Aorta (tissue), 5 donors: ENCODE results near the gene LYRM1. TPM values are rescaled to one million over a fixed set of nuclear protein-coding genes. Genes with fewer than 3 reads are reported as not detected.
A peak's percentile ranks its signal among the peaks of the same experiment; 100 is the strongest.
"Not testable (repeated sequence)": the region's sequence is repeated elsewhere in the genome, so short reads cannot be mapped to it uniquely, and the experiment has no call there.

ENCODE experiments used
- ATAC-seq: fragments of 200-7000 bp; cut with Tn5 transposase; one replicate; pipeline ENCODE4 v1.9.1; 2022; ENCODE audit warnings: moderate library complexity; ENCODE audit not compliant: low FRiP score
- DNase-seq, 2 donors: peaks; one replicate each; pipeline ENCODE4 v3.0.0-alpha.2; 2020
- H3K27ac ChIP-seq, 2 donors: one replicate each; pipeline ENCODE4 v1.5.1; 2013; ENCODE audit warnings: low read length in 2 of 2, mild to moderate bottlenecking in 2 of 2, moderate library complexity in 2 of 2, control low read depth in 1 of 2, inconsistent platforms in 1 of 2, low read depth in 1 of 2
- H3K27me3 ChIP-seq, 2 donors: one replicate each; pipeline ENCODE4 v1.6.1; 2013; ENCODE audit warnings: control low read depth in 1 of 2, low read length in 1 of 2, mild to moderate bottlenecking in 1 of 2, moderate library complexity in 1 of 2; ENCODE audit not compliant: insufficient read depth in 2 of 2, control insufficient read depth in 1 of 2
- H3K36me3 ChIP-seq, 2 donors: one replicate each; pipeline ENCODE4 v1.6.1; 2013; ENCODE audit warnings: control low read depth in 1 of 2, low read length in 1 of 2, mild to moderate bottlenecking in 1 of 2; ENCODE audit not compliant: insufficient read depth in 2 of 2, control insufficient read depth in 1 of 2
- H3K4me1 ChIP-seq, 2 donors: one replicate each; pipeline ENCODE4 v1.6.1; 2013; ENCODE audit warnings: low read length in 2 of 2, control low read depth in 1 of 2, mild to moderate bottlenecking in 1 of 2, moderate library complexity in 1 of 2; ENCODE audit not compliant: insufficient read depth in 2 of 2, control insufficient read depth in 1 of 2
- H3K4me3 ChIP-seq, 2 donors: one replicate each; pipeline ENCODE4 v1.5.1; 2013; ENCODE audit warnings: low read length in 2 of 2, control low read depth in 1 of 2, mild to moderate bottlenecking in 1 of 2
- H3K9me3 ChIP-seq: one replicate; pipeline ENCODE4 v1.6.1; 2013; ENCODE audit warnings: mild to moderate bottlenecking, low read length; ENCODE audit not compliant: control insufficient read depth
- WGBS, 2 donors: extraction: QIAGEN DNeasy Blood & Tissue Kit; methylation state at CpG; one replicate each; pipeline ENCODE4 v1.1.7; 2013; 5-methylcytosine and 5-hydroxymethylcytosine counted together
- intact Hi-C, 2 donors: fragments of 100-400 bp; cut with DNase I; formaldehyde crosslinking; loops; one replicate each; pipeline versions ENCODE4 v1.14.2 to v1.15.0; 2022
- polyA plus RNA-seq, 2 donors: library from polyadenylated mRNA; stranded (reverse); fragments of 200-250 nt; gene quantifications; one replicate each; pipeline ENCODE4 v1.2.3, GENCODE V29; 2013
- total RNA-seq, 2 donors: library from RNA; stranded (reverse); fragmentation: NEBNext Ultra II Directional; extraction: Animal tissue kit (Norgen Biotek cat#: 25700); gene quantifications; one replicate each; pipeline ENCODE4 v1.2.1, GENCODE V29; 2021
- donor health status: healthy with polysubstance abuse.
- donor health status: Bipolar disorder and iron deficiency.
- donor health status: DM: no; HTN: no; CAD: no.
- donor health status: DM: no; HTN: no; CAD: no.
- donor health status: DM: yes; HTN: yes; CAD: no.

Gene LYRM1
- total and polyA plus RNA-seq, 4 donors, result 18.1 to 44.2 (median 25.8) TPM

GRCh38 chr16:20925751-20926150 is 25.2 kb downstream of the LYRM1 start:
- WGBS, 2 donors, result 93 to 96% methylated on average over 1 of the region's 1 CpG
- no peaks in the 10 kb centered on the region for H3K27me3 ChIP-seq
- peaks cover 0 to 2% of the 10 kb centered on the region in 2 donors for H3K36me3 ChIP-seq
- DNase-seq, result no peak
- intact Hi-C loops, result no loop called here
- H3K27ac ChIP-seq, result no peak overlapping the region
- no peak for ATAC-seq
- peaks cover 0 to 2% of the 10 kb centered on the region in 2 donors for H3K4me1 ChIP-seq
- no peaks in the 10 kb centered on the region for H3K9me3 ChIP-seq
- no peak overlapping the region for H3K4me3 ChIP-seq

DNA sequence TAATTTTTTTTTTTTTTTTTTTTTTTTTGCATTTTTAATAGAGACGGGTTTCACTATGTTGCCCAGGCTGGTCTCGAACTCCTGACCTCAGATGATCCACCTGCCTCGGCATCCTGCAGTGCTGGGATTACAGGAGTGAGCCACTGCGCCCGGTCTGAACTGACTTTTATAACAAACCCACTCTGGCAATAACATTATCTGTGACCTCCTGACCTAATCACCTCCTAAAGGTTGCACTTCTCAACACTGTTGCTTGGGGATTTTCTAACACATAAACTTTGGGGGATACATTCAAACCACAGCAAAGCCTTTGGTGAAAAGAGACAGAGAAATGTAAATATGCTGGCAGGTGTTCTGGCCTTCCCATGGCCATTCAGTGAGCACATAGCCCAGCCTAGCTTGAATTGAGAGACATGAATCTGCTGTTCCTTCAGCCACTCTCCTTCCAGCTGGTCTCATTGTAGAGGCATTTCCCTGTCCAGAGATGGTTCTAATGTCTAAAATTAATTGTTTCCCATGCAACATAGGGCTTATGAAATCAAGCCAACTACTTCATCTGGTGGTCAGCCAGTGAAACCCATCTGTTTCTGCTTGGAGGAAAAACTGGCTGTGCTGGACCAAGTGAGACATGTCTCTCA is 28.3 kb downstream of the LYRM1 start:
- 93 to 94% methylated on average over 5 of the region's 5 CpGs for WGBS, 2 donors
- peaks cover 0 to 2% of the 10 kb centered on the region in 2 donors for H3K36me3 ChIP-seq
- H3K27ac ChIP-seq, result no peak overlapping the region
- no peaks in the 10 kb centered on the region for H3K9me3 ChIP-seq
- no peak for ATAC-seq
- H3K4me3 ChIP-seq, result no peak overlapping the region
- no peaks in the 10 kb centered on the region for H3K27me3 ChIP-seq
- intact Hi-C loops, result no loop called here
- no peak for DNase-seq
- peaks cover 0 to 3% of the 10 kb centered on the region in 2 donors for H3K4me1 ChIP-seq

DNA sequence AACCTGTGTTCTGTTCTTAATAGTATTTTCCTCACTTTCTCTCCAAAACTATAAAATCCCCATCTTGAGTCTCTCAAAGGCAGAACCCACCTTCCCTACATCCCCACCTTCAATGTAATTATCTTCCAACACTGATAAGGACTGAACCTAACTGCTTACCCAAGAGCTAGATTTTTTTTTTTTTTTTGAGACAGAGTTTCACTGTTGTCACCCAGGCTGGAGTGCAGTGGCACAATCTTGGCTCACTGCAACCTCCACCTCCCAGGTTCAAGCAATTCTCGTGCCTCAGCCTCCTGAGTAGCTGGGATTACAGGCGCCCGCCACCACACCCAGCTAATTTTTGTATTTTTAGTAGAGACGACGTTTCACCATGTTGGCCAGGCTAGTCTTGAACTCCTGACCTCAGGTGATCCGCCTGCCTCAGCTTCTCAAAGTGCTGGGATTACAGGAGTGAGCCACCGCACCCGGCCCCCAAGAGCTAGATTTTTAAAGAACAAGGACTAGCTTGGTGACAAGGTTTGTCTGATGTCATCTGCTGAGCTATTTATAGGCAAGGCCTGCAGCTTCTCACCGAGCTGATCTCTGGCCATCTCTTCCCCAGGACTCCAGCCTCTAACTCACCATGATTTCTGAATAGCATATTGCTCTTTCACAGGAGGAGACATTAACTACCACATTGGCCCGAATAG is 29.2 kb downstream of the LYRM1 start:
- H3K4me1 ChIP-seq, H3K9me3 ChIP-seq, H3K36me3 ChIP-seq, H3K4me3 ChIP-seq, intact Hi-C loops, H3K27me3 ChIP-seq, DNase-seq: not testable (repeated sequence)
- peak; percentile 59 for ATAC-seq
- H3K27ac ChIP-seq, result peak overlapping the region in 1 of 2 donors; percentile 59
- WGBS, 2 donors, result 35 to 40% methylated on average over 10 of the region's 10 CpGs

DNA sequence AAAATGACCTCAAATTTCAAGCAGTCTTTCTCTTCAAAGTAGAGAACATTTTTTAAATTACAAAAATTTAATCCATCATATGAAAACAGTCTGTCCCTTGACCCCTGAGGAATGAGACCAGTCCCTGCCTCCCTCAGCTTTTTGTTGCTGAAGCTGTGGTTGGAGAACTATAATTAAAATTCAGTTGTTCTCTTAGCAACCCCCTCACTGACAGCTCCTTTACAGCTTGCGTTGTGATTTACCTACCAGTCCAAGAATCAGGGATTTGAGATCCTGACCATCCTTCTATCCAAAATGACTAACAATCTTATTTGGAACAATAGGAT is 29.8 kb downstream of the LYRM1 start:
- no peaks in the 10 kb centered on the region for H3K27me3 ChIP-seq
- DNase-seq (no peak), ATAC-seq (peak; percentile 15)
- H3K36me3 ChIP-seq, result peaks cover 0 to 2% of the 10 kb centered on the region in 2 donors
- H3K27ac ChIP-seq, result no peak overlapping the region
- intact Hi-C loops, result no loop called here
- no peaks in the 10 kb centered on the region for H3K9me3 ChIP-seq
- WGBS, 2 donors, result 46 to 48% methylated on average over 1 of the region's 1 CpG
- H3K4me1 ChIP-seq, result peaks cover 0 to 3% of the 10 kb centered on the region in 2 donors
- no peak overlapping the region for H3K4me3 ChIP-seq

- Histone ChIP-seq H3K27me3 (no peaks in the 10 kb centered on the region), H3K9me3 (no peaks in the 10 kb centered on the region), H3K36me3 (no peaks in the 10 kb centered on the region), H3K4me3 (no peak overlapping the region), H3K4me1 (peaks cover 0 to 3% of the 10 kb centered on the region in 2 donors), H3K27ac (peak overlapping the region in 1 of 2 donors; percentile 23)
- 4 to 13% methylated on average over 5 of the region's 5 CpGs for WGBS, 2 donors
- DNase-seq (no peak), ATAC-seq (no peak)
- intact Hi-C loops, result no loop called here
Observed at GRCh38 chr16:20931066-20931600, 30.6 kb downstream of the LYRM1 start.

DNA sequence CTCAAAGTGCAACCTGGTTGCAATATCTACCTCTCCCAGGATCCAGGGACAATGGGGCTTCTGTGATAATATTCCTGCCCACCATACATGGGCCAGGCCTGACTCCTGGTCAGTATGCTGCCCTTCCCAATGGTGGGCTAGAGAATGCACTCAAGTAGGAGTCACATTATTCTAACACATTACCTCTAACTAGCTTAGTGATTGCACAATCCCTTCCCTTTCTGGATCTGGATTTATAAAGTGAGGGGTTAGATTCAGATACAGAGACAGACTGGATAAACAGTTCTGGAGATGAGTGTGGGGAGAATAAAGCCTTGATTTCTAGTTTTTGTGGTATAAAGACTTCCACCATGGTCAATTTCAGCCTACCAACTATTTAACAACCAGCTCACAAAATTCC is 33.0 kb downstream of the LYRM1 start:
- no peak overlapping the region for H3K27ac ChIP-seq
- no peaks in the 10 kb centered on the region for H3K27me3 ChIP-seq
- H3K9me3 ChIP-seq, result no peaks in the 10 kb centered on the region
- DNase-seq, result no peak
- no peaks in the 10 kb centered on the region for H3K36me3 ChIP-seq
- H3K4me1 ChIP-seq, result peaks cover 0 to 3% of the 10 kb centered on the region in 2 donors
- intact Hi-C loops, result no loop called here
- ATAC-seq, result no peak
- H3K4me3 ChIP-seq, result no peak overlapping the region

- 93 to 95% methylated on average over 6 of the region's 6 CpGs for WGBS, 2 donors
- Histone ChIP-seq H3K4me1 (no peaks in the 10 kb centered on the region), H3K27me3 (no peaks in the 10 kb centered on the region), H3K27ac (no peak overlapping the region), H3K36me3 (no peaks in the 10 kb centered on the region), H3K9me3 (no peaks in the 10 kb centered on the region), H3K4me3 (no peak overlapping the region)
- intact Hi-C loops, result no loop called here
- ATAC-seq (no peak), DNase-seq (no peak)
Observed at GRCh38 chr16:20937736-20938135, 37.2 kb downstream of the LYRM1 start.

DNA sequence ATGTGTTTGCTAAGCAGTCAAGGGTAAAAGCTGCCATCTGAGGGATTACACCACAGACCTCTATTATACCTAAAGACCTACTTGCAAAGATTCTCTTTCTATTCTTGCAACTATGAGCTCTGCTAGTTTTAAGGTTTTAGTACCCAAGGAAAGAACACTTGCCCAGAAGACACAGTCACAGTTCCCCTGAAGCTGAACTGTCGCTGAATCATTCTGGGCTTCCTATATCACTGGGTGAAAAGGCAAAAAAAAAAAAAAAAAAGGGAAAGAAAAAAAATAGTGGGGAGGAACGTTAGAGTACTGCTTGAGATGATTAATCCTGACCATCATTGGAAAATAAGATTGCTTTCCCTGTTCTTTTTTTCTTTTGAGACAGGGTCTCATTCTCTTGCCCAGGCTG is 37.9 kb downstream of the LYRM1 start:
- DNase-seq (no peak), ATAC-seq (no peak)
- H3K27me3 ChIP-seq, result no peaks in the 10 kb centered on the region
- no peak overlapping the region for H3K4me3 ChIP-seq
- H3K9me3 ChIP-seq, result no peaks in the 10 kb centered on the region
- 39 to 46% methylated on average over 2 of the region's 2 CpGs for WGBS, 2 donors
- no peak overlapping the region for H3K27ac ChIP-seq
- no peaks in the 10 kb centered on the region for H3K4me1 ChIP-seq
- H3K36me3 ChIP-seq, result no peaks in the 10 kb centered on the region
- intact Hi-C loops, result no loop called here

- no peaks in the 10 kb centered on the region for H3K27me3 ChIP-seq
- ATAC-seq (no peak), DNase-seq (no peak)
- H3K4me3 ChIP-seq, result no peak overlapping the region
- no peak overlapping the region for H3K27ac ChIP-seq
- H3K9me3 ChIP-seq, result no peaks in the 10 kb centered on the region
- no peaks in the 10 kb centered on the region for H3K4me1 ChIP-seq
- H3K36me3 ChIP-seq, result no peaks in the 10 kb centered on the region
- intact Hi-C loops, result loop anchor here in 1 of 2 donors (10.0 kb wide), 2 partner anchors 65 to 85 kb away; no protein-coding TSS in a partner anchor
Observed at GRCh38 chr16:20939611-20940010, 39.0 kb downstream of the LYRM1 start.
